Activated CD4-positive, alpha-beta T cell treated with anti-CD3 and anti-CD28 coated beads for 48 hours (primary cell): ENCODE measurements around the gene WWOX.

Experiments used
- DNase-seq: peaks from one replicate; pipeline ENCODE4 v3.0.0-alpha.2; 2020

The WWOX gene

DNA sequence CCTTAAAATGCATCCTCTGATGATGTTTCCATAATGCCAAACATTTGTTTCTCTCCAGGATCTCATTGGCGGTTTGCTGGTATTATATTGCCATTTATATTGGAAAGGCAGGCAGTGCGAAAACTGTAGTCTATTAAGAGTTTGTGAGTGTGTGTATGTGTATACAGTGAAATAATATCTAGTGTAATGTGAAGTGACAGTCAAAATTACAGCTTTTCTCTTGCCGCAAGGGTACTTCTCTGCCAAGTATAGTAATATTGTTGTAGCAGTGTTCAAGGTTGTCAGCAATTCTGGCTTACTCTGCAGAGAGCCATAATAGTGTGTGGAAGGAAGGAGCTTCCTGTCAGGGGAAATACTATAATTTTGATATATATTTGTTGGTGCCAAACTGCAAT is 178.6 kb downstream of the WWOX start:
- no peak for DNase-seq

GRCh38 chr16:78281115-78281514 is 181.7 kb downstream of the WWOX start:
- no peak for DNase-seq

DNA sequence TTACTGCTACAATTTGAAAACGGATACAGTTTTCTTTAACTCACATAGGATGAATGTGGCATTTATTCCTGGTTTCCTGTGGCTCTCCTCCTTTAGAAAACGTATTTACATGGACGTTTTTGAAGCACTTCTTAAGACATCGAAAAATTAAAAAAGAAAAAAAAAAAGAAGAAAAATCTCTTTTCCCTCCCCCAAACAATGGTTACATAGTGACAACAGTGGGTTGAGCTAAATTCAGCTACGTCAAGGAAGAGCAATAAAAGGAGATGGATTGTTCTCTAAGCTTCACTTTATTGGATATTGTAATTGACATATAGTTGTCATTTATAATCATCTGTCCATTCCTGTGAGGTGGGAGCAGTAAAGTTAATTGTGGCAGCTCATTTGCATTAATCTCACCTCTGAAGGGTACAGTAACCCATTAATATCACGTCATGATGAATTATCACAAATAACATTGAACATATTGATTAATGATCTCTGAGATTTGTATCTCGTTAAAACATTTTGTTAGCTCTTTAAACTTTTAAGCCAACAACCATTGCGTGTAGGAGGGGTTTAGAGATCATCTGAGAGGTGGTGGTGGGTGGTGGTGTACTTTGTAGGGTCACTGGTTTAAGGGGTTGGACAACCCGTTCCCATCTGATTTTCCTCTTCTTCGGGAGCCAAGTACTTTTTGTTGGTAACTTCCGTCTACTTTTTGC is 184.2 kb downstream of the WWOX start:
- no peak for DNase-seq

DNA sequence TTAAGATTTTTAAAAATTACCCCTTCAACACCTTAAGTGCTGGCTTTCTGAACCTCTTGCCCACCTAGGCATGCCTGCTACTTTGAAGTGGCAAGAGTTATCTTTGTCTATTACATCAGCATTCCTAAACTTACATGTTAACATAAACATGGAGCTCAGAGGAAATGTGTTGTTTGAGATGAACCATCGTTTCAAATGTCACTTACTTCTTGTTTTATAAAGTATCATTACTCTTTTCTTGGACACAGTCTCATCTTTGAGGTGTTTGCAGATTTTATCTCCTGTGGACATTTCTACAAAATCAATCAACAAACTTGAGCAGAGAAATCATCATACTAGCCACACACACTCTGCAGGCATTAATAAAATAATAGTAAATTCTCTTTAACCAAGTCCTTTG is 184.9 kb downstream of the WWOX start:
- DNase-seq: no peak

- DNase-seq: no peak
Measured at GRCh38 chr16:78284957-78285434, 185.5 kb downstream of the WWOX start.

DNA sequence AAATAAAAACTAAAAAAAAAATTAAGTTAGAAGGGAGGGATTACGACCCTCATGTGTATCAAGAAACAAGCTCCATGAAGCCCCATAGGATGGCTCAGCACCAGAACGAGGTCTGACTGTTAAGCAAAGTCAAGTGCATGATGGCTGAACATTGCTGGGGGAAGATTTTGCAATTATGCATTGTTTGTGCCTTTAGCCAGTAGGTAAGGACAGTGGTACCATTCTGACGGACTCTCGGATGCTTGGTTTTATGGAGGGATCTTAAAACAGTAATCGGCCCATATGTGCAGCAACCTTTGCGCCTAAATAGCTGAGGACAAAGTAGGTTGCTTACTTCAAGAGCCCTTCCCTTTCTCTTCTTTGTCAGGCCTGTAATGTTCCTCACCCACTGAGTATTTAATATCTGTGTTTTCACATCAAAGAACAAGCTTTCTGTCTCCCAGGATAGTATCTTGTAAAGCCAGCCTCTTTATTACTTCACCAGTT is 186.0 kb downstream of the WWOX start:
- DNase-seq: no peak

GRCh38 chr16:78286065-78286464 is 186.6 kb downstream of the WWOX start:
- DNase-seq: no peak

- DNase-seq: no peak
Measured at GRCh38 chr16:78288888-78289287, 189.4 kb downstream of the WWOX start.

- no peak for DNase-seq
Measured at GRCh38 chr16:78289373-78289772, 189.9 kb downstream of the WWOX start.

- DNase-seq: no peak
Measured at GRCh38 chr16:78289844-78290277, 190.4 kb downstream of the WWOX start.

DNA sequence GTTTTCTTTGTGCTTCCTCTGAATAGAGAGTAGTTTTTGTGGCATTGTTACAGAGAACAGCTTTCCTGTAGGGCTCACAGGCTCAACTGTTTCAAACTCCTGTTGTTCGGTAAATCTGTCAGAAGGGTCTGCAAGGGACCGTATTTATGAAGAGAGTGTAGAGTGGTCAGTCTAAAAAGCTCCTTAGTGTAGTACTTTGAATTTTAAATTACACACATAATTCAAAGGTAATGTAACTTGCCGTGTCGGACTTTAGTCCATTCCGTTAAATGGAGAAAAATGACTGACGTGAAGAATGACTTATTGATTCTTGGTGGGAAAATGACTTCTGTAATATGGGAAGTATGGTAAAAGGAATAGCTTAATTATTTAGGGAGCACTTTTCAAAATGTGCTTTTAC is 190.9 kb downstream of the WWOX start:
- no peak for DNase-seq

GRCh38 chr16:78290872-78291591 is 191.6 kb downstream of the WWOX start:
- DNase-seq: no peak

GRCh38 chr16:78291604-78292003 is 192.2 kb downstream of the WWOX start:
- no peak for DNase-seq

GRCh38 chr16:78292086-78292843 is 192.8 kb downstream of the WWOX start:
- no peak for DNase-seq

GRCh38 chr16:78292844-78293380 is 193.5 kb downstream of the WWOX start:
- DNase-seq: no peak

DNA sequence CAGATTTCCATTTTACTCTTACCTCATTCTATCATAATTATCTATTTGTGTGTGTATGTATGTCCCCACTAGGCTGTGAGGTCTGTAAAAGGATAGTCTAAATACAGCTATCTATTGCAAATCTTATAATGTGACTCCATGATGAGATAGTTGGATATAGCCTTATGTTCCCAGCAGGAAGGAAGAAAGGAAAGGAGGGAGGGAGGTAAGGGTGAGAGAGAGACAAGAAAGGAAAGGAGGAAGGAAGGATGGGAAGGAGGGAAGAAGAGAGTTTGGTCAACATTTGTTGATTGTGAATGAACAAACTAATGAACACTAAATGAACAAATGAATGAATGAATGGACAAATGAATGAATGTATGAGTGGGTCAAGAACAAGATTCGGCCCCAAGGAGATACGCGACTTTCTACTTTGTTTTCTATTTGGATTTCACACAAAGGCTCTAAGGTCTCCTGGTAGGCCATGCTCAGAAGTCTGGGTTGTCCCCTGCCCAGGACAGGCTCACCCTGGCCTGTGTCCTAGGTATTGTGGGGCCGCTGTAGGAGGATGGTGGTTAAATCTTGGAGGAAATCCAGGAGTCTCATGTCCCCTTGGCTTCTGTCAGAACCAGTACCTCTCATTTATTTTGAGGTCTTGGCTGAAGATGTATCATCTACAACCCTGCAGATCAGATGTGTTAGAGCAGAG is 195.2 kb downstream of the WWOX start:
- DNase-seq: no peak

DNA sequence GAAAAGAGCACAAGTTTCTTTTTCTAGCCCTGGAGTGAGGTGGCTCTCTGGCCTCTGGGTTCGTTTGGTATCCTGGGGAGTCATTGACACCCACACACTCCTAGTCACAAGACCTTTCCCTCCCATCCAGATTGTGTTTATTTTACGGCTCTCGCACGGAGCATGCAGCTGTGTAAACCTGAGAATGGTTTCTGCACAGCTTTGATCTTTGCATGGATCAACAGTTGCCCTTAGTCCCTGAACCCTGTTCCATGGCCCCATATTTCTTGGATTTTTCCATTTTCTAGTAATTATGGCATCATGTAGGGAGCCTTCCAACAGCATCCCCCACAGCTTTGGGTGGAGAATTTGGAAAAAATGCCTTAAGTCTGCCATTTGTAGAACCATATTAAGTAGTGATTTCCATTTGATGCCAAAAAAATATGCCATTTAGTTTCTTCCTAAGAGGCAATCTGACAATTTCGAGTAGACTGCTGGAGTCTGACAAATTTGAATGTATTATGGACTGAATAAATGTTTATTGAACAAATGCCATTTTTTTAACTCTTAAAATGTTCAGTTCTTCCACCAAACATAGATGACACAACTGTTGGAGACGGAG is 197.7 kb downstream of the WWOX start:
- DNase-seq: no peak

DNA sequence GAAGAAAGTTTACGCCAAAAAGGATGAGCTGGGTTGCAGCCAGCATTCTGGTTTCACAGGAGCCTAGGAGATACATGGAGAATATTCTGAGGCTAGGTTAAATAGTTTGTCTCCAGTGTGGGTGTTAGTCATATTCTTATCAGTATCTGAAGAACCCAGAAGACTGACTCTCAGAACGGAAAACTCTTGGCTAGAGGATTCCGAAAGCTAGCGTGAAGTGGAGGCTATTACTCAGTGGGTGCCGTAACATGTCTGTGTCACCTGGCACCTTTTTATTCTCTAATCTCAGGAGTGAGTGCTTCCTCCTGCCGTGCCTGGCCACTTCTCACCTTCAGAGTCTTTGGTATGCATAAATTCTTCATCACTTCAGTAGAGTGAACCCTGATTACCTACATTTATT is 199.5 kb downstream of the WWOX start:
- no peak for DNase-seq

DNA sequence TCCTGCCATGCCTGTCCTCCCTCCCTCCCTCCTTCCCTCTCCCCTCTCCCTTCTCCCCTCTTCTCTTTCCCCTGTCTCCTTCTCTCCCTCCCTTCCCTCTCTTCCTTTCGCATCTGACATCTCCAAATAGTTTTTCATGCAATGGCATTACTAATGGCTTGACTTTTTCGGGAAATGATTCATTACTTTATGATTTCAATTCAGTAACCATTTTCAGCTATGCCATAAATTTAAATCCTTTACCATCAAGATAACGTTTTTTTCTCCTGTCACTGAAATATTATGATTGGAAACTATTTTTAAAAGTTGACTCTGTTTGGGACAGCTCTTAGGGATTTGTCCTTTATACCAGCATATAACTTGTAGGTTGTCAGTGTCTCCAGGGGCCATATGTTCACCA is 201.0 kb downstream of the WWOX start:
- no peak for DNase-seq

GRCh38 chr16:78303946-78304345 is 204.5 kb downstream of the WWOX start:
- no peak for DNase-seq

DNA sequence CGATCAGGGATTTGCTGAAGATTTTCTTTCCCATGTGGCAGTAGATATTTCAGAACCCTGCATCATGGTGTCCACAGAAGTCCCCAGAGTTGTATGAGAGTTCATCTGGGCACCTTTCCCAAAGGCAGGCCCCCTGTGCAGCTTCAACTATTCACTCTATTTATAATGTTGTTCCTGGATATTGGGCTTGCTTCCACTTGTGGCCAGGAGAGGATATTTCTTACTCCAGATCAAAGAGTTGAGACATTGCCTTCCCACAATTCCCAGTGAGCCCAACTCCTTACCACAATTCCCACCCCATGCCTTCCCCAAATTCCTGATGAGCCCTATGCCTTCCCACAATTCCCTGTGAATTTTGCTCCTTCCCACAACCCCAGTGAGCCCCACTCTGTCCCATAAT is 206.9 kb downstream of the WWOX start:
- DNase-seq: no peak

DNA sequence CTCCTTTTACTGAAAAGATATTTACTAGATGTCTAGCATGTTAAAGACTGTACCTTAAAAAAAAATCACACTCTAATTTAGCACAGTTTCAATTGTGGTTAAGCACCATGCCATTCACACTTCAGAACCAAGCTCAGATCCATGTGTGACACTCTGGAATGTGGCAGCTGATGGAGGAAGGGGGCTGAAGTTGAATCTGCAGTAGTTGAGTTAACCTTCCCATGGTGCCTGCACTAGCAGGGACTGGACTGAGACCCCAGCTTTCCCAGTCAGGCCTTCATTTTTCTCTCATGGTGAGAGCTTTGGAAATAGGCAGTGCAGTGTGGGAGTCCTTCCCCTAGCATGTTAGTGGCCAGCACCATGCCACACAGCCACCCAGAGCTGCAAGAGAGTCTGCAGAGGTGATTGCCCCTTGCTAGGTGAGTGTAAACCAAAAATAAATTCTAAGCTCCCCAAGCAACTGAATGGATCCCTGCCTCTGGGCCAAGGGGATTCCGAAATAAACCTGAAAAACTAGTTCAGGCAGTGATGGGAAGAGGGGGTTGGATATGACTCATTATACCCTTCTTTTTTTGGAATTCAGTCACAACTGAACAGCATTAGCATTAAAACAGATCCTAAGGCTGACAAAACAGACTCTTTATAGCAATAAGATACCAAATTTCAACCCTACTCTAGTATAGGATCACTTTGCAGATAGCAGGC is 208.5 kb downstream of the WWOX start:
- DNase-seq: no peak
